ENCODE data around the gene CABLES1.

- TF ChIP-seq CTCF (IDR thresholded peaks at IDR 0.05; ENCODE audit: insufficient read depth, low read length), result no peak
- TF ChIP-seq POLR2AphosphoS5 (IDR thresholded peaks at IDR 0.05; ENCODE audit: low read depth), result no peak
- TF ChIP-seq REST (IDR thresholded peaks at IDR 0.05; ENCODE audit: insufficient replicate concordance, low read depth), result no peak
- no peak for TF ChIP-seq GABPA (IDR thresholded peaks at IDR 0.05; ENCODE audit: low read depth)
Observed at GRCh38 chr18:23114171-23114881, 21.0 kb upstream of the CABLES1 start.

Data from HL-60 (cell line).